ENCODE results near the gene STARD5. TPM values are rescaled to one million over a fixed set of nuclear protein-coding genes. Genes with fewer than 3 reads are reported as not detected.

Gene STARD5
- polyA plus RNA-seq, 2 of the 4 experiments (the other 2 are of a cell fraction) = 2.1 to 2.8 TPM

GRCh38 chr15:81268340-81268739, 55.6 kb downstream of the STARD5 start:
- Histone ChIP-seq H3K4me2 (no peak overlapping the region), H3K9me3 (no peaks in the 10 kb centered on the region), H3K27ac (no peak overlapping the region), H3K4me3 (no peak overlapping the region), H3K4me1 (peaks cover 4% of the 10 kb centered on the region; the same call in 2 of the 3 replicates)
- FAIRE-seq (no peak), DNase-seq (ENCODE audit: low read depth in 1 of 2, low spot score in 1 of 2) (no peak), ATAC-seq (no peak)
- ChIA-PET POLR2A (no interaction called here), CTCF (interaction anchor here (0.7 to 20.2 kb wide), 15 partner anchors 8 to 169 kb away, joined by 3 to 361 read pairs (median 21); no protein-coding TSS in a partner anchor)
- WGBS (ENCODE audit: missing lambda C conversion rate) = 55% methylated on average over 5 of the region's 5 CpGs
- no peak for TF ChIP-seq USF2 (IDR thresholded peaks at IDR 0.05)

GRCh38 chr15:81265944-81266775, 57.8 kb downstream of the STARD5 start:
- DNase-seq (ENCODE audit: low read depth in 1 of 2, low spot score in 1 of 2) (peak; percentile 82 to 90), ATAC-seq (peak; percentile 92 to 98), FAIRE-seq (peak; percentile 93)
- peak overlapping the region; percentile 60 for H3K4me2 ChIP-seq
- ChIA-PET CTCF (interaction anchor here (0.5 to 20.2 kb wide), 132 partner anchors 9 to 865 kb away, joined by 3 to 361 read pairs (median 5); partner anchors contain the start of genes IL16, STARD5 and TLNRD1), POLR2A (interaction anchor here (0.6 to 1.7 kb wide), 3 partner anchors 105 to 160 kb away, joined by 3 to 8 read pairs (median 3); no protein-coding TSS in a partner anchor)
- H3K4me1 ChIP-seq = peaks cover 4% of the 10 kb centered on the region; the same call in 2 of the 3 replicates
- no peaks in the 10 kb centered on the region for H3K9me3 ChIP-seq
- TF ChIP-seq RAD21 (conservative IDR thresholded peaks at IDR 0.05 in 1 of 2, IDR thresholded peaks at IDR 0.05 in 1 of 2) = peak; percentile 87 to 96
- TF ChIP-seq MAX (IDR thresholded peaks at IDR 0.05) = peak; percentile 87
- TF ChIP-seq ZSCAN20 (CRISPR knock-in tag; IDR thresholded peaks at IDR 0.05) = no peak
- no peak for TF ChIP-seq CBX8 (IDR thresholded peaks at IDR 0.05)
- TF ChIP-seq CTCF (IDR thresholded peaks at IDR 0.05) = peak; percentile 79
- no peak for TF ChIP-seq SREBF2 (IDR thresholded peaks at IDR 0.05)
- no peak for TF ChIP-seq FOXS1 (CRISPR knock-in tag; IDR thresholded peaks at IDR 0.05)
- no peak for TF ChIP-seq JUN (IDR thresholded peaks at IDR 0.05)
- TF ChIP-seq SMC3 (IDR thresholded peaks at IDR 0.05) = peak; percentile 71
- TF ChIP-seq CHD2 (IDR thresholded peaks at IDR 0.05; ENCODE audit: low read length, partially characterized antibody) = no peak
- peak; percentile 82; the same call in 1 of the 2 replicates for TF ChIP-seq MYC (IDR thresholded peaks at IDR 0.05; ENCODE audit: borderline replicate concordance, low read length)
- peak; percentile 82 for TF ChIP-seq GATA3 (IDR thresholded peaks at IDR 0.05; ENCODE audit: borderline replicate concordance)
- H3K27ac ChIP-seq = no peak overlapping the region
- H3K4me3 ChIP-seq = no peak overlapping the region
- 3% methylated on average over 14 of the region's 14 CpGs for WGBS (ENCODE audit: missing lambda C conversion rate)

- Histone ChIP-seq H3K4me1 (peaks cover 4% of the 10 kb centered on the region; the same call in 2 of the 3 replicates), H3K4me3 (no peak overlapping the region), H3K4me2 (peak overlapping the region; percentile 60), H3K27ac (no peak overlapping the region), H3K9me3 (no peaks in the 10 kb centered on the region)
- ATAC-seq (peak; percentile 4 to 31; a peak in 3 of 6 replicates), FAIRE-seq (no peak), DNase-seq (ENCODE audit: low read depth in 1 of 2, low spot score in 1 of 2) (no peak)
- ChIA-PET CTCF (interaction anchor here (0.6 to 20.2 kb wide), 97 partner anchors 8 to 866 kb away, joined by 3 to 361 read pairs (median 7); partner anchors contain the start of genes STARD5 and TLNRD1), POLR2A (interaction anchor here (0.6 to 1.7 kb wide), 3 partner anchors 105 to 159 kb away, joined by 3 to 8 read pairs (median 3); no protein-coding TSS in a partner anchor)
- TF ChIP-seq KDM1A (IDR thresholded peaks at IDR 0.05; ENCODE audit: low read depth) = no peak
- no peak for TF ChIP-seq HMGXB4 (CRISPR knock-in tag; IDR thresholded peaks at IDR 0.05; ENCODE audit: borderline replicate concordance)
- no peak for TF ChIP-seq USF2 (IDR thresholded peaks at IDR 0.05)
- no peak for TF ChIP-seq E2F6 (IDR thresholded peaks at IDR 0.05; ENCODE audit: borderline replicate concordance, low read depth)
- TF ChIP-seq MAX (IDR thresholded peaks at IDR 0.05) = no peak
- TF ChIP-seq ZC3H11A (IDR thresholded peaks at IDR 0.05) = no peak
- no peak for TF ChIP-seq PHF8 (IDR thresholded peaks at IDR 0.05; ENCODE audit: borderline replicate concordance, low read depth)
- no peak for TF ChIP-seq ZFP36 (IDR thresholded peaks at IDR 0.05; ENCODE audit: borderline replicate concordance, partially characterized antibody)
- TF ChIP-seq MAFK (IDR thresholded peaks at IDR 0.05; ENCODE audit: partially characterized antibody) = no peak
- TF ChIP-seq HDAC2 (IDR thresholded peaks at IDR 0.05) = no peak
- TF ChIP-seq RARB (CRISPR knock-in tag; IDR thresholded peaks at IDR 0.05) = no peak
- TF ChIP-seq CBX2 (IDR thresholded peaks at IDR 0.05; ENCODE audit: borderline replicate concordance, low read depth) = no peak
- no peak for TF ChIP-seq ESRRA (IDR thresholded peaks at IDR 0.05; ENCODE audit: borderline replicate concordance, low read length)
- 23% methylated on average over 12 of the region's 12 CpGs for WGBS (ENCODE audit: missing lambda C conversion rate)
These were observed 58.5 kb downstream of the STARD5 start for GRCh38 chr15:81265256-81265943.
